Endodermal cell (in vitro differentiated cells): ENCODE results near the gene NUDT8. TPM values are rescaled to one million over a fixed set of nuclear protein-coding genes. Genes with fewer than 3 reads are reported as not detected.

ENCODE experiments used
- DNase-seq: peaks from one replicate; pipeline ENCODE4 v3.0.0-alpha.2; 2017
- H3K27ac ChIP-seq: 2 replicates; pipeline ENCODE4 v1.5.1; 2013; ENCODE audit warnings: mild to moderate bottlenecking, low read depth, low read length, moderate library complexity
- H3K27me3 ChIP-seq: 2 replicates; pipeline ENCODE4 v1.6.1; 2013; ENCODE audit warnings: mild to moderate bottlenecking, low read length, moderate library complexity; ENCODE audit not compliant: insufficient read depth, control insufficient read depth, poor library complexity, severe bottlenecking
- H3K36me3 ChIP-seq: 2 replicates; pipeline ENCODE4 v1.7.0; 2013; ENCODE audit warnings: mild to moderate bottlenecking, low read length, moderate library complexity; ENCODE audit not compliant: control insufficient read depth, insufficient read depth
- H3K4me1 ChIP-seq: one replicate; pipeline ENCODE4 v1.7.0; 2013; ENCODE audit warnings: low read length; ENCODE audit not compliant: control insufficient read depth, insufficient read depth
- H3K4me3 ChIP-seq: 2 replicates; pipeline ENCODE4 v1.5.1; 2013; ENCODE audit warnings: mild to moderate bottlenecking, low read length, moderate library complexity
- H3K9ac ChIP-seq: 2 replicates; pipeline ENCODE4 v1.6.1; 2013; ENCODE audit warnings: mild to moderate bottlenecking, low read length, moderate library complexity; ENCODE audit not compliant: poor library complexity, severe bottlenecking; ENCODE audit errors: extremely low read depth
- H3K9me3 ChIP-seq: 2 replicates; pipeline ENCODE4 v1.6.1; 2013; ENCODE audit warnings: mild to moderate bottlenecking, low read length, moderate library complexity; ENCODE audit not compliant: control insufficient read depth
- H3K27ac Mint-ChIP-seq: 2 replicates; pipeline ENCODE4 v1.8.0; 2020; ENCODE audit warnings: mixed read lengths
- H3K27me3 Mint-ChIP-seq: 2 replicates; pipeline ENCODE4 v1.8.0; 2021; ENCODE audit warnings: mild to moderate bottlenecking, mixed read lengths; ENCODE audit not compliant: insufficient read depth
- H3K36me3 Mint-ChIP-seq: 2 replicates; pipeline ENCODE4 v1.8.0; 2020; ENCODE audit warnings: low read depth, mixed read lengths
- H3K4me1 Mint-ChIP-seq: 2 replicates; pipeline ENCODE4 v1.8.0; 2020; ENCODE audit warnings: mixed read lengths
- H3K4me3 Mint-ChIP-seq: 2 replicates; pipeline ENCODE4 v1.8.0; 2020; ENCODE audit warnings: mild to moderate bottlenecking, moderate library complexity, mixed read lengths
- H3K9me3 Mint-ChIP-seq: 2 replicates; pipeline ENCODE4 v1.8.0; 2020; ENCODE audit warnings: mild to moderate bottlenecking, mixed read lengths
- CTCF ChIP-seq: fragments of 200-600 bp; sonication (generic); conservative IDR thresholded peaks from 2 replicates; pipeline ENCODE4 v1.5.0; 2021; ENCODE audit warnings: antibody characterized with exemption, mild to moderate bottlenecking
- WGBS, 2 experiments: methylation state at CpG; one replicate each; pipeline versions ENCODE4 v1.1.5 to v1.1.7; 2013; ENCODE audit warnings: missing lambda C conversion rate in 2 of 2, mixed read lengths in 1 of 2; ENCODE audit not compliant: insufficient coverage in 1 of 2, insufficient read length in 1 of 2; 5-methylcytosine and 5-hydroxymethylcytosine counted together
- total RNA-seq, 2 donors: library from RNA; stranded (reverse); fragmentation: NEBNext Ultra II Directional in 1 of 2; extraction: Animal tissue kit (Norgen Biotek cat#: 25700) in 1 of 2; gene quantifications; 2 replicates in 1 of 2; 3 replicates in 1 of 2; pipeline ENCODE4 v1.2.1, GENCODE V29; 2021

Gene NUDT8
- total RNA-seq, 2 donors from 2014 or later = 9.5 to 13.1 TPM

GRCh38 chr11:67617243-67617953 is 12.3 kb downstream of the NUDT8 start:
- WGBS, 2 experiments = 77 to 82% methylated on average over 7 of the region's 7 CpGs
- Mint-ChIP-seq H3K27me3 (peaks cover 3% of the 10 kb centered on the region), H3K36me3 (peaks cover 5% of the 10 kb centered on the region), H3K4me3 (peak overlapping the region; percentile 26), H3K9me3 (peaks cover 10% of the 10 kb centered on the region), H3K4me1 (peaks cover 35% of the 10 kb centered on the region), H3K27ac (peak overlapping the region; percentile 53)
- Histone ChIP-seq H3K9me3 (no peaks in the 10 kb centered on the region), H3K4me3 (no peak overlapping the region), H3K36me3 (no peaks in the 10 kb centered on the region), H3K9ac (no peak overlapping the region), H3K4me1 (no peaks in the 10 kb centered on the region), H3K27ac (no peak overlapping the region), H3K27me3 (no peaks in the 10 kb centered on the region)
- no peak for TF ChIP-seq CTCF
- peak; percentile 56 for DNase-seq

- no peaks in the 10 kb centered on the region for H3K4me1 ChIP-seq
- Mint-ChIP-seq H3K27me3 (peaks cover 3% of the 10 kb centered on the region), H3K9me3 (peaks cover 10% of the 10 kb centered on the region), H3K4me1 (peaks cover 30% of the 10 kb centered on the region), H3K27ac (peak overlapping the region; percentile 53), H3K36me3 (peaks cover 10% of the 10 kb centered on the region), H3K4me3 (peak overlapping the region; percentile 26)
- H3K4me3 ChIP-seq = no peak overlapping the region
- no peaks in the 10 kb centered on the region for H3K27me3 ChIP-seq
- DNase-seq = peak; percentile 84
- TF ChIP-seq CTCF = no peak
- 67 to 69% methylated on average over 3 to 11 of the region's 11 CpGs for WGBS, 2 experiments
- no peak overlapping the region for H3K27ac ChIP-seq
- H3K9ac ChIP-seq = no peak overlapping the region
- no peaks in the 10 kb centered on the region for H3K9me3 ChIP-seq
- H3K36me3 ChIP-seq = no peaks in the 10 kb centered on the region
Measured at GRCh38 chr11:67616431-67617242, 13.1 kb downstream of the NUDT8 start.

- Mint-ChIP-seq H3K4me3 (no peak overlapping the region), H3K27me3 (peaks cover 3% of the 10 kb centered on the region), H3K9me3 (peaks cover 10% of the 10 kb centered on the region), H3K27ac (no peak overlapping the region), H3K4me1 (peaks cover 24% of the 10 kb centered on the region), H3K36me3 (peaks cover 13% of the 10 kb centered on the region)
- Histone ChIP-seq H3K27me3 (no peaks in the 10 kb centered on the region), H3K27ac (no peak overlapping the region), H3K9ac (no peak overlapping the region), H3K36me3 (peaks cover 1% of the 10 kb centered on the region), H3K4me1 (no peaks in the 10 kb centered on the region), H3K9me3 (no peaks in the 10 kb centered on the region), H3K4me3 (no peak overlapping the region)
- DNase-seq = no peak
- 84 to 100% methylated on average over 4 to 34 of the region's 34 CpGs for WGBS, 2 experiments
- TF ChIP-seq CTCF = no peak
Measured at GRCh38 chr11:67615728-67616430, 13.9 kb downstream of the NUDT8 start.
